K562 (cell line): Measurements from ENCODE around the gene NFIC. TPM values are rescaled to one million over a fixed set of nuclear protein-coding genes. Genes with fewer than 3 reads are reported as not detected.

Experiments used
- BDP1 ChIP-seq: IDR thresholded peaks from 3 replicates; pipeline ENCODE4 v1.6.1; 2011; ENCODE audit not compliant: insufficient read length, insufficient read depth
- HCFC1 ChIP-seq: IDR thresholded peaks from 2 replicates; pipeline ENCODE4 v1.6.1; 2012; ENCODE audit warnings: low read depth, low read length, improper control_type of control experiment
- MAFF ChIP-seq: IDR thresholded peaks from 2 replicates; pipeline ENCODE4 v1.6.1; 2012; ENCODE audit warnings: low read length, improper control_type of control experiment
- STAT6 ChIP-seq: sonication (generic); formaldehyde crosslinking; IDR thresholded peaks from 2 replicates; pipeline ENCODE4 v1.8.1; 2023; ENCODE audit warnings: mild to moderate bottlenecking, missing genetic modification reagents
- ZBTB11 ChIP-seq, 3 experiments: fragments of 200-800 bp in 1 of 3; fragments of 250-450 bp in 1 of 3; fragments of 450-650 bp in 1 of 3; sonication (Bioruptor Pico) in 1 of 3; sonication (Bioruptor generic) in 1 of 3; formaldehyde crosslinking in 1 of 3; IDR thresholded peaks; 2 replicates each; pipeline versions ENCODE4 v1.6.1 to v1.8.0; 2016 to 2022; ENCODE audit warnings: mild to moderate bottlenecking in 2 of 3, missing genetic modification characterization in 2 of 3, missing compliant biosample characterization in 1 of 3, moderate library complexity in 1 of 3
- ZNF609 ChIP-seq: sonication (generic); formaldehyde crosslinking; IDR thresholded peaks from 2 replicates; pipeline ENCODE4 v1.8.1; 2023; ENCODE audit warnings: missing genetic modification reagents, mild to moderate bottlenecking, borderline replicate concordance
- polyA plus RNA-seq, 8 experiments: library from polyadenylated mRNA; depleted of rRNA in 4 of 8; stranded (reverse) in 5 of 8; unstranded in 3 of 8; fragments of >200 nt; fragmentation: Nextera tagmentation in 2 of 8; fragmentation: Illumina TruSeq in 1 of 8; extraction: Ambion mirVana in 2 of 8; extraction: Trizol in 1 of 8; gene quantifications; 2 replicates each; pipeline versions ENCODE4 v1.2.1 to v1.2.3, GENCODE V29; 2011 to 2014; ENCODE audit warnings: inconsistent platforms in 1 of 8, missing spikeins in 1 of 8
- total RNA-seq, 7 experiments: library from RNA; depleted of rRNA in 6 of 7; stranded (reverse); fragments of >200 nt in 6 of 7; fragmentation: Illumina TruSeq in 2 of 7; extraction: Trizol in 2 of 7; gene quantifications; 2 replicates each; pipeline versions ENCODE4 v1.2.1 to v1.2.3, GENCODE V29; 2011 to 2021; ENCODE audit warnings: low replicate concordance in 1 of 7
- TF ChIP-seq, protein P1 (sequence below): fragments of 250-450 bp; sonication (Bioruptor Pico); IDR thresholded peaks from 2 replicates; pipeline ENCODE4 v1.5.0; 2021
- TF ChIP-seq, protein P2 (sequence below): sonication (generic); formaldehyde crosslinking; IDR thresholded peaks from 2 replicates; pipeline ENCODE4 v1.8.0; 2022; ENCODE audit warnings: missing genetic modification reagents, mild to moderate bottlenecking, borderline replicate concordance

NFIC gene
- total and polyA plus RNA-seq, 9 of the 15 experiments (the other 6 are each of a cell fraction or from before 2014, with no cell fraction given): 0.71 to 62.1 (median 6.9) TPM

DNA sequence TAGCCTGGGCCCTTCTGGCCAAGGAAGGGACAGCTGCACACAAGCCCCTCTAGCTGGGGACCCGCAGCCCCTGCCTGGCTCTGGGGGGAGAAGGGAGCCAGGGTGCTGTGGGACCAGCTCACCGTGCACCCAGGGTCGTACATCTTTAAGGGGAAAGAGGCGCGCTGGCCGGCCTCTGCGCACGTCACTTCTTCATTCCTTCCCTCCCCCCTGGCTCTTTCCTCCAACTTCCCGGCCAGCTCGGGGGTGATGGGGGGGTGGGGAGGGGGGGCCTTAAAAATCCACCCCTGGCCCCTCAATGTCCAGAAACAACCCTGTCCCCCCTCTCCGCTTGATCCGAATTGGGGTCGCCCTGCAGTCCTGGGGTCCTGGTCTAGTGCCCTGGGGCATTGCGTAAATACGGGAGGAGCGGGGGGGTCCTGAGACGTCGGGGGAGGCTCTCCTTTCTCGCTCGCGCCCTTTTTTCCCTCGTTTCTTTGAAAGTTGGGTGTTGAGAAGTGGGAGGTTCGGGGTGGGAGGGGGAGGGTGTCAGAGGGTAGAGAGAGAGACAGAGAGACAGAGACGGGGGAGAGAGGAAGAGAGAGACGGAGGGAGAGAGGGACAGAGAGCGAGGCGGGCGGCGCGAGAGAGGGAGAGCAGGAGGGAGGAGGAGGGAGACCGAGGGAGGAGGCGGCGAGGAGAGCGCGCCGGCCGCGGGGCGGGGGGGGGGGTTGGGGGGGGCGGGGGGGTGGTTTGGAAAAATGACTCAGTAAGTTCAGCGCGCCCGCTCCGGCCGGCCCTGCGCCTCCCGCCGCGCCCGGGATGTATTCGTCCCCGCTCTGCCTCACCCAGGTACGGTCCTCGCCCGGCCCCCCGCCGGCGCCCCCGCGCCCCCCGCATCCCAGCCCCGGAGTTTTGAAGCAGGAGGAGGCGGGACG, at the start of gene NFIC (continued):
- TF ChIP-seq, protein P1, sequence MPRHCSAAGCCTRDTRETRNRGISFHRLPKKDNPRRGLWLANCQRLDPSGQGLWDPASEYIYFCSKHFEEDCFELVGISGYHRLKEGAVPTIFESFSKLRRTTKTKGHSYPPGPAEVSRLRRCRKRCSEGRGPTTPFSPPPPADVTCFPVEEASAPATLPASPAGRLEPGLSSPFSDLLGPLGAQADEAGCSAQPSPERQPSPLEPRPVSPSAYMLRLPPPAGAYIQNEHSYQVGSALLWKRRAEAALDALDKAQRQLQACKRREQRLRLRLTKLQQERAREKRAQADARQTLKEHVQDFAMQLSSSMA (CRISPR knock-in tag): no peak
- TF ChIP-seq MAFF (no peak), HCFC1 (no peak), STAT6 (CRISPR knock-in tag) (no peak), ZNF609 (CRISPR knock-in tag) (no peak), ZBTB11 (CRISPR knock-in tag; IDR thresholded peaks at IDR 0.05) (no peak), BDP1 (no peak)
- TF ChIP-seq, protein P2, sequence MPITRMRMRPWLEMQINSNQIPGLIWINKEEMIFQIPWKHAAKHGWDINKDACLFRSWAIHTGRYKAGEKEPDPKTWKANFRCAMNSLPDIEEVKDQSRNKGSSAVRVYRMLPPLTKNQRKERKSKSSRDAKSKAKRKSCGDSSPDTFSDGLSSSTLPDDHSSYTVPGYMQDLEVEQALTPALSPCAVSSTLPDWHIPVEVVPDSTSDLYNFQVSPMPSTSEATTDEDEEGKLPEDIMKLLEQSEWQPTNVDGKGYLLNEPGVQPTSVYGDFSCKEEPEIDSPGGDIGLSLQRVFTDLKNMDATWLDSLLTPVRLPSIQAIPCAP (CRISPR knock-in tag): no peak
